Measurements from ENCODE around the gene VPS26B.

DNA sequence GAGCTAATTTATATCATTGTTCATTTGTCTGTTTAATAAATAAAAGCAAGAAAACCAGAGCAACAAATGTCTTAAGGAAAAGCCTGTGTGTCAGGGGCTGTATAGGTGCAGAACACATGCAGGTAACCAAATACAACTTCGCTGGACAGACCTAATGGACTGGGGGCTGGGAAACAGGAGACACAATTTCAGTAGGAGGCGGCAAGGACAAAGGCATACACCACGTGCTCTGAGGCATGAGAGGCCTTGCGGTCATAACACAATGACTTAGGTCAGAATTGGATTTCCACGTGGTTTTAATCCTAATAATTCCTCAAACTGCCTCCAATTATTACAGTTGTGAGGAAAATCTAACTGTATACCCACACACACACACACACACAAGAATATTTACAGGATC lies 43.0 kb downstream of the VPS26B start:
- TF ChIP-seq, protein P1, sequence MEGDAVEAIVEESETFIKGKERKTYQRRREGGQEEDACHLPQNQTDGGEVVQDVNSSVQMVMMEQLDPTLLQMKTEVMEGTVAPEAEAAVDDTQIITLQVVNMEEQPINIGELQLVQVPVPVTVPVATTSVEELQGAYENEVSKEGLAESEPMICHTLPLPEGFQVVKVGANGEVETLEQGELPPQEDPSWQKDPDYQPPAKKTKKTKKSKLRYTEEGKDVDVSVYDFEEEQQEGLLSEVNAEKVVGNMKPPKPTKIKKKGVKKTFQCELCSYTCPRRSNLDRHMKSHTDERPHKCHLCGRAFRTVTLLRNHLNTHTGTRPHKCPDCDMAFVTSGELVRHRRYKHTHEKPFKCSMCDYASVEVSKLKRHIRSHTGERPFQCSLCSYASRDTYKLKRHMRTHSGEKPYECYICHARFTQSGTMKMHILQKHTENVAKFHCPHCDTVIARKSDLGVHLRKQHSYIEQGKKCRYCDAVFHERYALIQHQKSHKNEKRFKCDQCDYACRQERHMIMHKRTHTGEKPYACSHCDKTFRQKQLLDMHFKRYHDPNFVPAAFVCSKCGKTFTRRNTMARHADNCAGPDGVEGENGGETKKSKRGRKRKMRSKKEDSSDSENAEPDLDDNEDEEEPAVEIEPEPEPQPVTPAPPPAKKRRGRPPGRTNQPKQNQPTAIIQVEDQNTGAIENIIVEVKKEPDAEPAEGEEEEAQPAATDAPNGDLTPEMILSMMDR (IDR thresholded peaks at IDR 0.05), result no peak
- no peak for TF ChIP-seq POLR2A (IDR thresholded peaks at IDR 0.05)

Data from sigmoid colon (tissue), 3 donors.